Measurements from ENCODE around the gene UMODL1. TPM values are rescaled to one million over a fixed set of nuclear protein-coding genes. Genes with fewer than 3 reads are reported as not detected.

UMODL1 gene
- total RNA-seq, 1 donor from 2014 or later: not detected

DNA sequence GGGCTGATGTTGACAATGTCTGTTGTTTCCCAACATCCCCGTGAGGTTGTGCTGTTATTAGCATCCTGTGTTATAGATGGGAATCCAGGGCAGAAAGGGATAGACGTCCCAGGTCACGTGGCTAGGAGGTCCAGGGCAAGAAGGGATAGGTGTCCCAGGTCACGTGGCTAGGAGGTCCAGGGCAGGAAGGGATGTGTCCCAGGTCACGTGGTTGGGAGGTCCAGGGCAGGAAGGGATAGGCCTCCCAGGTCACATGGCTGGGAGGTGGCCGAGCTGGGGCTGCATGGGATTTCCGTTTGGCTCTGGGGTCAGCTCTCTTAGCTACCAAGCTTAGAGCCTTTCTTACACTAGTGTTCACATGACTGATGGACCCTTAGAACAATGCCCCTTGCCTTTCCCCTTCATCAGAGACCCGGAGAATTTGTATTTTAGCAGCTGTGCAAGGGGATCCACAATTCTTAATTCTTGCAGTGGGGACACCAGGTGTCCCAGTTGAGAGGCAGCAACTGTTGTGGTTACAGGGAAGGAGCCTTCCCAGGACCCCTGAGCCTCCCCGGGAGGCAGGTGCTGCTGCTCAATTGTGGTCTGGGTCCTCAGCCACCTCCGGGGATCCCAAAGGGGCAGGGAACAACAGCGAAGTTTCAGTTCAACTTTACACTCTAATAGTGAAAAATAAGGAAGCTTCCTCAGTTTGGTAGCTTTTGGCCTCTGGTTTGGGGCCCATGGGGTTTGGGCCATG, 69.2 kb downstream of the UMODL1 start:
- peaks cover 13% of the 10 kb centered on the region for H3K4me1 Mint-ChIP-seq
- no peaks in the 10 kb centered on the region for H4K20me1 ChIP-seq (ENCODE audit: low read depth)
- no peaks in the 10 kb centered on the region for H3K9me3 Mint-ChIP-seq
- no peak overlapping the region for H3K4me3 ChIP-seq
- no peaks in the 10 kb centered on the region for H3K79me2 ChIP-seq (ENCODE audit: low read depth)
- no peaks in the 10 kb centered on the region for H3F3A ChIP-seq (ENCODE audit: low read depth)
- peaks cover 12% of the 10 kb centered on the region for H3K27me3 Mint-ChIP-seq (ENCODE audit: insufficient read depth, low read depth)
- no peak overlapping the region for H2AFZ ChIP-seq (replicated peaks)
- H3K36me3 Mint-ChIP-seq: no peaks in the 10 kb centered on the region
- DNase-seq (ENCODE audit: low spot score): no peak
- H3K27ac Mint-ChIP-seq: peak overlapping the region; percentile 19
- TF ChIP-seq, protein P1, sequence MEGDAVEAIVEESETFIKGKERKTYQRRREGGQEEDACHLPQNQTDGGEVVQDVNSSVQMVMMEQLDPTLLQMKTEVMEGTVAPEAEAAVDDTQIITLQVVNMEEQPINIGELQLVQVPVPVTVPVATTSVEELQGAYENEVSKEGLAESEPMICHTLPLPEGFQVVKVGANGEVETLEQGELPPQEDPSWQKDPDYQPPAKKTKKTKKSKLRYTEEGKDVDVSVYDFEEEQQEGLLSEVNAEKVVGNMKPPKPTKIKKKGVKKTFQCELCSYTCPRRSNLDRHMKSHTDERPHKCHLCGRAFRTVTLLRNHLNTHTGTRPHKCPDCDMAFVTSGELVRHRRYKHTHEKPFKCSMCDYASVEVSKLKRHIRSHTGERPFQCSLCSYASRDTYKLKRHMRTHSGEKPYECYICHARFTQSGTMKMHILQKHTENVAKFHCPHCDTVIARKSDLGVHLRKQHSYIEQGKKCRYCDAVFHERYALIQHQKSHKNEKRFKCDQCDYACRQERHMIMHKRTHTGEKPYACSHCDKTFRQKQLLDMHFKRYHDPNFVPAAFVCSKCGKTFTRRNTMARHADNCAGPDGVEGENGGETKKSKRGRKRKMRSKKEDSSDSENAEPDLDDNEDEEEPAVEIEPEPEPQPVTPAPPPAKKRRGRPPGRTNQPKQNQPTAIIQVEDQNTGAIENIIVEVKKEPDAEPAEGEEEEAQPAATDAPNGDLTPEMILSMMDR (IDR thresholded peaks at IDR 0.05): no peak
- TF ChIP-seq EZH2 (IDR thresholded peaks at IDR 0.05) (no peak), EZH2phosphoT487 (IDR thresholded peaks at IDR 0.05) (no peak)
- H3K4me2 ChIP-seq: no peak overlapping the region
- H3K4me3 Mint-ChIP-seq: no peak overlapping the region
- H3K9me3 ChIP-seq (ENCODE audit: low read depth): no peaks in the 10 kb centered on the region
- no peaks in the 10 kb centered on the region for H3K36me3 ChIP-seq
- no peaks in the 10 kb centered on the region for H3K27me3 ChIP-seq
- H3K9ac ChIP-seq: no peak overlapping the region
- no peak overlapping the region for H3K27ac ChIP-seq
- no peaks in the 10 kb centered on the region for H3K4me1 ChIP-seq

DNA sequence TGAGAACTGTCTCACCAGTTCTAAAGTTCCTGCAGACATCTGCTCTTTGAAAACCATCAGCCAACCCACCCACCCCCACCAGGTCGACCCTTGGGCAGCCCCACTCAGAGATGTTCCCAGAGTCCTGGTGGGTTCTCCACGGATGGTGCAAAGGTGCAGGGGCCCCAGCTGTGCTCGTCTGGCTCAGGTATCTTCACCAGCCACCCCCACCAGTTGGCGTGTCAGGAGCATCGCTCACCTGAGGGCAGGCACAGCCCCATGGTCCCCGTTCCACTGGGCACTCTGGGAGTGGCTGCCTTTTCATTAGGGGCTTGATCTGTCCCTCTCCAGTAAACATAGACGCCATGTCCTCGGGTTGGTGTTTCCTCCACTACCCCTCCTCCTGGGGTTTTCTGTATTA, 70.5 kb downstream of the UMODL1 start:
- Histone ChIP-seq H3K27me3 (no peaks in the 10 kb centered on the region), H4K20me1 (ENCODE audit: low read depth) (no peaks in the 10 kb centered on the region), H3K4me1 (peaks cover 4% of the 10 kb centered on the region), H3K4me2 (no peak overlapping the region), H3K79me2 (ENCODE audit: low read depth) (no peaks in the 10 kb centered on the region), H2AFZ (replicated peaks) (no peak overlapping the region), H3K4me3 (no peak overlapping the region), H3K36me3 (no peaks in the 10 kb centered on the region), H3K27ac (no peak overlapping the region), H3F3A (ENCODE audit: low read depth) (no peaks in the 10 kb centered on the region), H3K9ac (no peak overlapping the region), H3K9me3 (ENCODE audit: low read depth) (no peaks in the 10 kb centered on the region)
- H3K27ac Mint-ChIP-seq: no peak overlapping the region
- peaks cover 14% of the 10 kb centered on the region for H3K4me1 Mint-ChIP-seq
- no peak for DNase-seq (ENCODE audit: low spot score)
- H3K9me3 Mint-ChIP-seq: no peaks in the 10 kb centered on the region
- peaks cover 12% of the 10 kb centered on the region for H3K27me3 Mint-ChIP-seq (ENCODE audit: insufficient read depth, low read depth)
- TF ChIP-seq, protein P1 (IDR thresholded peaks at IDR 0.05): no peak
- no peak for TF ChIP-seq EZH2 (IDR thresholded peaks at IDR 0.05)
- no peak for TF ChIP-seq EZH2phosphoT487 (IDR thresholded peaks at IDR 0.05)
- no peak overlapping the region for H3K4me3 Mint-ChIP-seq
- no peaks in the 10 kb centered on the region for H3K36me3 Mint-ChIP-seq

DNA sequence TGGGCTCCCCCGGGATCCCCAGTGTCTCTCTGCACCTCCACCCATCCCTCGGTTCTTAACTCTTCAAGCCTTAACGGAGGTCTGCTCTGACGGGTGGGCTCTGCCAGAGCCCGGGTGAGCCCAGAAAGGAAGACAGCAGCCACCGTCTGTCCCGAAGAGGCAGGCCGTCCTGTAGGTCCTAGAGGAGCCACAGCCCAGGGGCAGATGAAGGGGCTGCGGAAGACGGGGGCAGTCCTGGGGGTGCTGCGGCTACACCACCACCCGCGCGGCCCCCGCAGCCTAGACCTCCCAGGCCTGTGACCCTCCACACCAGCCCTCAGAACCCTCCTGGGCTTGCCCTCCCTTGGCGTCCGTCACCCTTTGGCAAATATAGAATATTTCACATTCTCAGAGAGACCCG, 71.0 kb downstream of the UMODL1 start:
- DNase-seq (ENCODE audit: low spot score): no peak
- Histone ChIP-seq H3K4me2 (no peak overlapping the region), H3K9ac (no peak overlapping the region), H3K9me3 (ENCODE audit: low read depth) (no peaks in the 10 kb centered on the region), H3K36me3 (no peaks in the 10 kb centered on the region), H3K4me1 (peaks cover 4% of the 10 kb centered on the region), H3K27ac (no peak overlapping the region), H3F3A (ENCODE audit: low read depth) (no peaks in the 10 kb centered on the region), H3K79me2 (ENCODE audit: low read depth) (no peaks in the 10 kb centered on the region), H3K4me3 (no peak overlapping the region), H4K20me1 (ENCODE audit: low read depth) (no peaks in the 10 kb centered on the region), H2AFZ (replicated peaks) (no peak overlapping the region), H3K27me3 (no peaks in the 10 kb centered on the region)
- no peak for TF ChIP-seq EZH2 (IDR thresholded peaks at IDR 0.05)
- TF ChIP-seq, protein P1 (IDR thresholded peaks at IDR 0.05): no peak
- TF ChIP-seq EZH2phosphoT487 (IDR thresholded peaks at IDR 0.05): no peak
- Mint-ChIP-seq H3K27ac (no peak overlapping the region), H3K27me3 (ENCODE audit: insufficient read depth, low read depth) (peaks cover 12% of the 10 kb centered on the region), H3K9me3 (no peaks in the 10 kb centered on the region), H3K36me3 (no peaks in the 10 kb centered on the region), H3K4me3 (no peak overlapping the region), H3K4me1 (peaks cover 14% of the 10 kb centered on the region)
